Astrocyte of the spinal cord (primary cell): ENCODE results near the gene KDM3B.
A peak's percentile ranks its signal among the peaks of the same experiment; 100 is the strongest.

Source experiments
- DNase-seq: peaks from one replicate; pipeline ENCODE4 v3.0.0; 2011; ENCODE audit warnings: low read depth, low spot score
- H3K4me3 ChIP-seq: 2 replicates; pipeline ENCODE4 v1.5.1; 2011; ENCODE audit warnings: low read depth, mild to moderate bottlenecking, low read length, moderate library complexity
- CTCF ChIP-seq: IDR thresholded peaks from 2 replicates; pipeline ENCODE4 v1.5.1; 2012; ENCODE audit warnings: low read depth, mild to moderate bottlenecking, low read length, inconsistent platforms
- in situ Hi-C: cut with HindIII; loops from 2 replicates; pipeline ENCODE4 v1.10.0; 2017; ENCODE audit warnings: low sequenced_read_pairs

Gene KDM3B

GRCh38 chr5:138331449-138332368 lies 20.8 kb upstream of the KDM3B start, which contains the start of gene CDC25C:
CDC25C (minus strand) TSS chr5:138331804; CDS start chr5:138331180, 624 bp downstream.
- in situ Hi-C loops, result no loop called here
- no peak for TF ChIP-seq CTCF
- peak; percentile 100 for DNase-seq
- H3K4me3 ChIP-seq, result peak within 1 kb of the TSS; percentile 72

DNA sequence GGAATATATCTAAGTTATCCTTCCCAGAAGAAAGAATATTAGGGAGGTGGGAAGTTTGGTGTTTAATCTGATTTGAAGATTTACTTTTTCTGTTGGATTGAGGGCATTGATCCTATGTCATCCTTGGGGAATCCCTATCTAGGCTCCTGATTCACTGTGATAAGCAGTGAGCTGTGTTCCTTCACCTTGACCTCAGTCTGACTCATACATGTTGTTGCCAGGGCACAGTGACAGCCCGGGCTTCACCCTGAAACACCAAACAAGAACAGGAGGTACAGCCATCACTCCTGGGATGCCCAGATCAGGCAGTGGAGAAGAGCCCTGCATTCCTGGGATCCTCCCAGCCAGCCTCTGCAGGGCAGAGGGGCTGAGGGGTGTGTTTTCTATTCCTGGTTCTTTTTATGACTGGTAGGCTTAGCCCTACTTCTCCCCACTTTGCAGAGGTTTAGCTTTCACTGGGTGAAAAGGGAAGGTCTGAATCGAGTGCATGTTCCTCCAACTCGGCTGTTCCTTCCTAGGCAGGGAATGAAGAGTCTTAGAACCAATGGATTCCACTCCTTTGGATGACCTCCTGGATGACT lies 17.5 kb upstream of the KDM3B start:
- no peak overlapping the region for H3K4me3 ChIP-seq
- DNase-seq, result no peak
- in situ Hi-C loops, result no loop called here
- TF ChIP-seq CTCF, result no peak

GRCh38 chr5:138336952-138337684 lies 15.4 kb upstream of the KDM3B start:
- in situ Hi-C loops, result no loop called here
- DNase-seq, result no peak
- no peak for TF ChIP-seq CTCF
- H3K4me3 ChIP-seq, result peak overlapping the region; percentile 68

GRCh38 chr5:138337685-138338410 lies 14.6 kb upstream of the KDM3B start, which contains the start of gene FAM53C:
FAM53C (plus strand) TSS chr5:138338266; CDS start chr5:138341336, 3,070 bp downstream.
- in situ Hi-C loops, result no loop called here
- peak; percentile 95 for DNase-seq
- no peak for TF ChIP-seq CTCF
- H3K4me3 ChIP-seq, result peak within 1 kb of the TSS; percentile 68

DNA sequence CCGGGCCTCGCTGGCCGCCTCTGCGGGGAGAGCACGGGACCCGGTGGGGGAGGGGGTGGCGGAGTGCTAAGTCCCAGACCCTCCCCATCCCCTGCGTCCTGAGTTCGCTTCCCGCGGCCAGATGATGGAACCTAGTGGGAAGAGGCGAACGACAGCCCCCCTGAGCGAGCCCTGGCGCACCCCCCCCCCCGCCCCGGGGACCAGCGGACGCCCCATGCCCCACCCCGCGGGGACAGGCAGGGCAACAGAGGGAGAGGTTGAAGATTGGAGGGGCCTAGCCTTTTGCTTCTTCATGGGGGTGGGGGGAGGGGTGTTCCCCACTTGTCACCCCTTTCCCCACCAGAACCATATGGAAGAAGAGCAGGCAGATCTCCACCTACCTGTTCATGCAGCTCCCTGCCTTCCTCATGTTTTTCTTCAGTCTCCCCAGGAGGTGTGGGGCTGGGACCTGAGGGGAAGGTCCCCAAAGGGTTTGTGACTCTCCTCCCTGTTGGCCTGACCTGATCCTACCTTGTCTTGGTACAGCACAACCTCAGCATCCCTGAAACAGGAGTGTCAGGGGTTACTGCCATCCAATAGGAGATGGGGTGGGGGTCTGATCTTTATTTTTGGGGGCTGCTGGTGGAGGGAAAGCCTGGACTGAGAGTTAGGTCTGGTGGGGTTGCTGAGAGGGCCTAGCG lies 13.9 kb upstream of the KDM3B start:
- in situ Hi-C loops, result no loop called here
- DNase-seq, result no peak
- no peak for TF ChIP-seq CTCF
- peak overlapping the region; percentile 68 for H3K4me3 ChIP-seq
